ENCODE data around the gene LYPD6B.

Gene LYPD6B

GRCh38 chr2:149038442-149039212 is at the start of gene LYPD6B:
TSS of gene LYPD6B (plus strand) at chr2:149038699. CDS start at chr2:149130949, 92,250 bp downstream.
- Histone ChIP-seq H3K4me2 (no peak within 1 kb of the TSS), H3K4me1 (ENCODE audit: low read depth, poor library complexity, severe bottlenecking) (no peaks in the 10 kb centered on the region), H3K27me3 (ENCODE audit: insufficient read depth, low read depth) (no peaks in the 10 kb centered on the region), H2AFZ (ENCODE audit: low read depth) (0 out of 2 replicates have a peak within 1 kb of the TSS, but pooled peaks have one; percentile 4), H3K9ac (no peak within 1 kb of the TSS), H3K79me2 (ENCODE audit: insufficient read depth, low read depth) (no peaks in the 10 kb centered on the region), H3K27ac (no peak within 1 kb of the TSS), H4K20me1 (ENCODE audit: insufficient read depth) (no peaks in the 10 kb centered on the region), H3K36me3 (ENCODE audit: insufficient read depth) (no peaks in the 10 kb centered on the region), H3K4me3 (IDR thresholded peaks at IDR 0.05; ENCODE audit: insufficient read depth, low read depth, low read length) (no peak within 1 kb of the TSS)
- no peak for TF ChIP-seq CTCF (conservative IDR thresholded peaks at IDR 0.05; ENCODE audit: low read depth, low read length)

- H2AFZ ChIP-seq (ENCODE audit: low read depth) = no peak overlapping the region
- peak; percentile 77 for TF ChIP-seq CTCF (conservative IDR thresholded peaks at IDR 0.05; ENCODE audit: low read depth, low read length)
- no peak overlapping the region for H3K4me3 ChIP-seq (IDR thresholded peaks at IDR 0.05; ENCODE audit: insufficient read depth, low read depth, low read length)
- H3K79me2 ChIP-seq (ENCODE audit: insufficient read depth, low read depth) = no peaks in the 10 kb centered on the region
- no peaks in the 10 kb centered on the region for H4K20me1 ChIP-seq (ENCODE audit: insufficient read depth)
- H3K4me2 ChIP-seq = no peak overlapping the region
- no peaks in the 10 kb centered on the region for H3K27me3 ChIP-seq (ENCODE audit: insufficient read depth, low read depth)
- no peaks in the 10 kb centered on the region for H3K36me3 ChIP-seq (ENCODE audit: insufficient read depth)
- H3K4me1 ChIP-seq (ENCODE audit: low read depth, poor library complexity, severe bottlenecking) = no peaks in the 10 kb centered on the region
- no peak overlapping the region for H3K9ac ChIP-seq
- H3K27ac ChIP-seq = no peak overlapping the region
Observed at GRCh38 chr2:148989882-148990493, 48.5 kb upstream of the LYPD6B start.

GRCh38 chr2:148990968-148991367 is 47.5 kb upstream of the LYPD6B start:
- Histone ChIP-seq H3K4me3 (IDR thresholded peaks at IDR 0.05; ENCODE audit: insufficient read depth, low read depth, low read length) (no peak overlapping the region), H3K36me3 (ENCODE audit: insufficient read depth) (no peaks in the 10 kb centered on the region), H3K79me2 (ENCODE audit: insufficient read depth, low read depth) (no peaks in the 10 kb centered on the region), H3K4me2 (no peak overlapping the region), H3K27me3 (ENCODE audit: insufficient read depth, low read depth) (no peaks in the 10 kb centered on the region), H3K4me1 (ENCODE audit: low read depth, poor library complexity, severe bottlenecking) (no peaks in the 10 kb centered on the region), H2AFZ (ENCODE audit: low read depth) (no peak overlapping the region), H4K20me1 (ENCODE audit: insufficient read depth) (no peaks in the 10 kb centered on the region), H3K9ac (no peak overlapping the region), H3K27ac (no peak overlapping the region)
- TF ChIP-seq CTCF (conservative IDR thresholded peaks at IDR 0.05; ENCODE audit: low read depth, low read length) = no peak

GRCh38 chr2:148992448-148992847 is 46.1 kb upstream of the LYPD6B start:
- no peaks in the 10 kb centered on the region for H4K20me1 ChIP-seq (ENCODE audit: insufficient read depth)
- H3K27me3 ChIP-seq (ENCODE audit: insufficient read depth, low read depth) = no peaks in the 10 kb centered on the region
- H3K4me1 ChIP-seq (ENCODE audit: low read depth, poor library complexity, severe bottlenecking) = no peaks in the 10 kb centered on the region
- no peak overlapping the region for H3K4me3 ChIP-seq (IDR thresholded peaks at IDR 0.05; ENCODE audit: insufficient read depth, low read depth, low read length)
- no peaks in the 10 kb centered on the region for H3K36me3 ChIP-seq (ENCODE audit: insufficient read depth)
- no peak overlapping the region for H2AFZ ChIP-seq (ENCODE audit: low read depth)
- H3K79me2 ChIP-seq (ENCODE audit: insufficient read depth, low read depth) = no peaks in the 10 kb centered on the region
- TF ChIP-seq CTCF (conservative IDR thresholded peaks at IDR 0.05; ENCODE audit: low read depth, low read length) = no peak
- no peak overlapping the region for H3K27ac ChIP-seq
- H3K4me2 ChIP-seq = no peak overlapping the region
- H3K9ac ChIP-seq = no peak overlapping the region

All from KMS-11 (cell line).